DND-41 (cell line): ENCODE measurements around the gene HCAR2.

ENCODE experiments used
- ATAC-seq: fragments of 200-7000 bp; cut with Tn5 transposase; 3 replicates; pipeline ENCODE4 v1.9.1; 2021; ENCODE audit warnings: low read depth; ENCODE audit not compliant: insufficient read depth
- DNase-seq: peaks from one replicate; pipeline ENCODE4 v3.0.0-alpha.2; 2020
- H2AFZ ChIP-seq: 2 replicates; pipeline ENCODE4 v1.6.0; 2012; ENCODE audit warnings: low read depth, low read length
- H3K27ac ChIP-seq: 2 replicates; pipeline ENCODE4 v1.5.1; 2012; ENCODE audit warnings: low read length, inconsistent platforms
- H3K27me3 ChIP-seq: fragments of 200-600 bp; sonication (generic); 2 replicates; pipeline ENCODE4 v1.6.0; 2012; ENCODE audit warnings: low read length, mild to moderate bottlenecking, inconsistent platforms; ENCODE audit not compliant: insufficient read depth, poor library complexity
- H3K36me3 ChIP-seq: 2 replicates; pipeline ENCODE4 v1.5.1; 2012; ENCODE audit warnings: low read length, inconsistent platforms; ENCODE audit not compliant: insufficient read depth
- H3K4me1 ChIP-seq: 2 replicates; pipeline ENCODE4 v1.5.1; 2012; ENCODE audit warnings: mild to moderate bottlenecking, low read length; ENCODE audit not compliant: insufficient read depth
- H3K4me2 ChIP-seq: 2 replicates; pipeline ENCODE4 v1.6.0; 2012; ENCODE audit warnings: mild to moderate bottlenecking, moderate library complexity, low read length, inconsistent platforms; ENCODE audit not compliant: insufficient read depth
- H3K4me3 ChIP-seq, 2 experiments: fragments of 200-600 bp in 1 of 2; shearing (Covaris generic) in 1 of 2; 2 replicates each; pipeline ENCODE4 v1.5.1; 2012 to 2016; ENCODE audit warnings: inconsistent platforms in 2 of 2, low read length in 2 of 2, mild to moderate bottlenecking in 2 of 2, low read depth in 1 of 2, moderate library complexity in 1 of 2
- H3K79me2 ChIP-seq: 2 replicates; pipeline ENCODE4 v1.6.0; 2012; ENCODE audit warnings: low read length, inconsistent platforms; ENCODE audit not compliant: insufficient read depth
- H3K9ac ChIP-seq: 2 replicates; pipeline ENCODE4 v1.6.0; 2012; ENCODE audit warnings: low read depth, mild to moderate bottlenecking, inconsistent platforms, low read length, moderate library complexity
- H3K9me3 ChIP-seq: 2 replicates; pipeline ENCODE4 v1.5.1; 2012; ENCODE audit warnings: low read length, moderate library complexity, mild to moderate bottlenecking, inconsistent platforms; ENCODE audit not compliant: insufficient read depth, severe bottlenecking
- H4K20me1 ChIP-seq: 2 replicates; pipeline ENCODE4 v1.6.0; 2012; ENCODE audit warnings: low read length; ENCODE audit not compliant: insufficient read depth
- EZH2 ChIP-seq: IDR thresholded peaks from 3 replicates; pipeline ENCODE4 v1.6.1; 2012; ENCODE audit warnings: borderline replicate concordance, low read depth, mild to moderate bottlenecking, moderate library complexity, low read length, inconsistent platforms; ENCODE audit not compliant: severe bottlenecking
- TF ChIP-seq, protein P1 (sequence below): IDR thresholded peaks from 2 replicates; pipeline ENCODE4 v1.5.1; 2012; ENCODE audit warnings: borderline replicate concordance, low read length, moderate library complexity, mild to moderate bottlenecking; ENCODE audit not compliant: poor library complexity, severe bottlenecking; ENCODE audit errors: extremely low read depth

HCAR2 gene

DNA sequence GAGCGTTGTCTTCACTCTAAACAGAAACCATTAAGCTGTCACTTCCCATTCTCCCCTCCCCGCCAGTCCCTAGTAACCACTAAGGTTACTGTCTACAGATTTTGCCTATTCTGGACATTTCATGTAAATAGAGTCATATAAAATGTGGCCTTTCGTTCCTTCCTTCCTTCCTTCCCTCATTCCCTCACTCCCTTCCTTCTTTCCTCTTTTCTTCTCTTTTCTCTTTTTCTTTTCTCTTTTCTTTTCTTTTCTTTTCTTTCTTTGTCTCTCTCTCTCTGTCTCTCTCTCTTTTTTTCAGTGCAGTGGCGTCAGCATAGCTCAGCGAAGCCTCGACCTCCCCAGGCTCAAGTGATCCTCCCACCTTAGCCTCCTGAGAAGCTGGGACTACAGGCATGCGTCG, 37.8 kb downstream of the HCAR2 start:
- no peaks in the 10 kb centered on the region for H3K36me3 ChIP-seq
- no peaks in the 10 kb centered on the region for H3K9me3 ChIP-seq
- H2AFZ ChIP-seq: no peak overlapping the region
- H4K20me1 ChIP-seq: no peaks in the 10 kb centered on the region
- H3K4me3 ChIP-seq: no peak overlapping the region
- H3K9ac ChIP-seq: no peak overlapping the region
- no peaks in the 10 kb centered on the region for H3K27me3 ChIP-seq
- TF ChIP-seq, protein P1, sequence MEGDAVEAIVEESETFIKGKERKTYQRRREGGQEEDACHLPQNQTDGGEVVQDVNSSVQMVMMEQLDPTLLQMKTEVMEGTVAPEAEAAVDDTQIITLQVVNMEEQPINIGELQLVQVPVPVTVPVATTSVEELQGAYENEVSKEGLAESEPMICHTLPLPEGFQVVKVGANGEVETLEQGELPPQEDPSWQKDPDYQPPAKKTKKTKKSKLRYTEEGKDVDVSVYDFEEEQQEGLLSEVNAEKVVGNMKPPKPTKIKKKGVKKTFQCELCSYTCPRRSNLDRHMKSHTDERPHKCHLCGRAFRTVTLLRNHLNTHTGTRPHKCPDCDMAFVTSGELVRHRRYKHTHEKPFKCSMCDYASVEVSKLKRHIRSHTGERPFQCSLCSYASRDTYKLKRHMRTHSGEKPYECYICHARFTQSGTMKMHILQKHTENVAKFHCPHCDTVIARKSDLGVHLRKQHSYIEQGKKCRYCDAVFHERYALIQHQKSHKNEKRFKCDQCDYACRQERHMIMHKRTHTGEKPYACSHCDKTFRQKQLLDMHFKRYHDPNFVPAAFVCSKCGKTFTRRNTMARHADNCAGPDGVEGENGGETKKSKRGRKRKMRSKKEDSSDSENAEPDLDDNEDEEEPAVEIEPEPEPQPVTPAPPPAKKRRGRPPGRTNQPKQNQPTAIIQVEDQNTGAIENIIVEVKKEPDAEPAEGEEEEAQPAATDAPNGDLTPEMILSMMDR: no peak
- TF ChIP-seq EZH2: no peak
- no peaks in the 10 kb centered on the region for H3K79me2 ChIP-seq
- no peaks in the 10 kb centered on the region for H3K4me1 ChIP-seq
- H3K27ac ChIP-seq: no peak overlapping the region
- H3K4me2 ChIP-seq: no peak overlapping the region
- DNase-seq: no peak
- no peak for ATAC-seq

DNA sequence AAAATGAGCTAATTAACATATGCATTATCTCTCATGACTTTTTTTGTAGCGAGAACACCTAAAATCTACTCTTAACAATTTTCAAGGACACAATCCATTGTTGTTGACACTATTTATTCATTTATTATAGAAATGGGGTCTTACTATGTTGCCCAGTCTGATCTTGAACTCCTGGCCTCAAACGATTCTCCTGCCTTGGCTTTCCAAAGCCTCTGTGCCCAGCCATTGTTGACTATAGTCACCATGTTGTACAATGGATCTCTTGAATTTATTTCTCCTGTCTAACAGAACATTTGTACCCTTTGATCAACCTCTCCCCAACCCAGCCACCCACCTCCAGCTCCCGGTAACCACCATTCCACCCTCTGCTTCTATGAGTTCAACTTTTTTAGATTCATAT, 41.2 kb downstream of the HCAR2 start:
- H3K9me3 ChIP-seq: no peaks in the 10 kb centered on the region
- H3K4me3 ChIP-seq: no peak overlapping the region
- no peak overlapping the region for H2AFZ ChIP-seq
- no peaks in the 10 kb centered on the region for H3K79me2 ChIP-seq
- no peaks in the 10 kb centered on the region for H3K36me3 ChIP-seq
- H3K4me1 ChIP-seq: no peaks in the 10 kb centered on the region
- no peak overlapping the region for H3K4me2 ChIP-seq
- H4K20me1 ChIP-seq: no peaks in the 10 kb centered on the region
- ATAC-seq: no peak
- H3K27me3 ChIP-seq: no peaks in the 10 kb centered on the region
- H3K9ac ChIP-seq: no peak overlapping the region
- no peak for DNase-seq
- no peak overlapping the region for H3K27ac ChIP-seq
- TF ChIP-seq EZH2: no peak
- TF ChIP-seq, protein P1: no peak

DNA sequence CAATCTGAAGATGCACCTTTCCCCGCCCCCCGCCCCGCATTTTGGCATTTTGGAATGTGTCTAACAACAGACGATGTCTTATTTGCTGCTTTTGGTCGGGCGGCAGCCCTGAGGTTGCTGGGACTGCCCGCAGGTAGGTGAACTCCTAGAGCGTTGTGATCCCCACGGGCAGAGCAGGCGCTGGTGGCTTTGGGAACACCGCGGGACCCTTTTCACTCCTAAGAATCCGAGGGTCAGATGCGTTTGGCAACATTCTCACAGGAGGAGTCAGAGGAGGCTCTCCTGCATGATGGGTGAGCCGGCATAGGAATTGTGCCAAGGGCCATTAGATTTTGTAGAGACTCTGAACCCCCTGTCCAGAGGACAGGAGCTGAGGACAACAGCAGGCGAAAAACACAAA, 41.9 kb downstream of the HCAR2 start:
- H3K4me3 ChIP-seq: no peak overlapping the region
- no peaks in the 10 kb centered on the region for H3K9me3 ChIP-seq
- DNase-seq (no peak), ATAC-seq (no peak)
- no peaks in the 10 kb centered on the region for H3K36me3 ChIP-seq
- no peak overlapping the region for H3K27ac ChIP-seq
- H4K20me1 ChIP-seq: no peaks in the 10 kb centered on the region
- no peak overlapping the region for H3K4me2 ChIP-seq
- H3K79me2 ChIP-seq: no peaks in the 10 kb centered on the region
- H2AFZ ChIP-seq: no peak overlapping the region
- TF ChIP-seq, protein P1: no peak
- TF ChIP-seq EZH2: no peak
- no peaks in the 10 kb centered on the region for H3K27me3 ChIP-seq
- no peaks in the 10 kb centered on the region for H3K4me1 ChIP-seq
- no peak overlapping the region for H3K9ac ChIP-seq

DNA sequence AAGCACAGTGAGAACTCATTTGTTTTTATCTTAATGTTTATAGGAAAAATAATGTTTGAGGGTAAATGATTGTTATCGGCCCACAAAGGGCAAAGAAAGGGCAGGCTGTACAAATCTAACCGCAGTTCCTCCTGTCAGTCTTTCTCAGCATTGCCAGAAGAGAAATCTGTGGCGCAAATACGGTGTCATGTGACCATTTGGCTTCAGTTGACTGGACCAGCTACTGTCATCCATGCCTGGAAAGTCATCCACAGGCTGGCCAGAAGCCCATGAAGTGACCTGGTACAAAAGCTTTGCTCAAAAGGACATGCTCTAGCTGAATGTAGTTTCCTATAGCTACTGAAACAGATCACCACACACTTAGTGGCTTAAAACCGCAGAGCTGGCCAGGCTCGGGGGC, 43.6 kb downstream of the HCAR2 start:
- DNase-seq: no peak
- no peak overlapping the region for H3K4me2 ChIP-seq

More for the DNA sequence above, 43.6 kb downstream of the HCAR2 start:
- H3K27me3 ChIP-seq: no peaks in the 10 kb centered on the region
- H3K9ac ChIP-seq: no peak overlapping the region
- no peaks in the 10 kb centered on the region for H4K20me1 ChIP-seq
- ATAC-seq: no peak
- H3K4me1 ChIP-seq: no peaks in the 10 kb centered on the region
- H3K4me3 ChIP-seq: no peak overlapping the region
- no peak overlapping the region for H2AFZ ChIP-seq
- H3K36me3 ChIP-seq: no peaks in the 10 kb centered on the region
- H3K27ac ChIP-seq: no peak overlapping the region
- no peaks in the 10 kb centered on the region for H3K9me3 ChIP-seq
- no peaks in the 10 kb centered on the region for H3K79me2 ChIP-seq
- TF ChIP-seq, protein P1: no peak
- TF ChIP-seq EZH2: no peak
